Measurements from ENCODE around the gene NEK4.
"Not testable (repeated sequence)": the region's sequence is repeated elsewhere in the genome, so short reads cannot be mapped to it uniquely, and the experiment has no call there.

Gene NEK4

GRCh38 chr3:52779011-52779836, 8.5 kb upstream of the NEK4 start:
- peak; percentile 55 for DNase-seq (ENCODE audit: low read depth)
- H3K4me3 ChIP-seq (ENCODE audit: low read depth, low read length): no peak overlapping the region
- no peak for TF ChIP-seq CTCF (IDR thresholded peaks at IDR 0.05; ENCODE audit: insufficient read depth, low read depth, low read length, missing control alignments)

GRCh38 chr3:52777959-52778805, 7.4 kb upstream of the NEK4 start:
- H3K4me3 ChIP-seq (ENCODE audit: low read depth, low read length): no peak overlapping the region
- no peak for TF ChIP-seq CTCF (IDR thresholded peaks at IDR 0.05; ENCODE audit: insufficient read depth, low read depth, low read length, missing control alignments)
- DNase-seq (ENCODE audit: low read depth): no peak

GRCh38 chr3:52777127-52777958, 6.6 kb upstream of the NEK4 start, which contains the start of gene ITIH1:
Gene ITIH1, plus strand, starts transcription at chr3:52777599. Its CDS starts 17 bp downstream, at chr3:52777616.
- DNase-seq (ENCODE audit: low read depth): no peak
- TF ChIP-seq CTCF (IDR thresholded peaks at IDR 0.05; ENCODE audit: insufficient read depth, low read depth, low read length, missing control alignments): no peak

DNA sequence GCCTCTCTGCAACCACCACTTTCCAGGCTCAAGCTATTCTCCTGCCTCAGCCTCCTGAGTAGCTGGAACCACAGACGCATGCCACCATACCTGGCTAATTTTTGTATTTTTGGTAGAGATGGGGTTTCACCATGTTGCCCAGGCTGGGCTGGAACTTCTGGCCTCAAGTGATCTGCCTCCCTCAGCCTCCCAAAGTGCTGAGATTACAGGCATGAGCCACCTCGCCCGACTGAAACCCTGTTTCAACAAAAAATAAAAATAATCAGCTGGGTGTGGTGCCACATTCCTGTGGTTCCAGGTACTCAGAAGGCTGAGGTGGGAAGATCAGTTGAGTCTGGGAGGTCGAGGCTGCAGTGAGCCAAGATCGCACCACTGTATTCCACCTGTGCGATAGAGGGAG, 5.7 kb upstream of the NEK4 start:
- not testable (repeated sequence) for H3K4me3 ChIP-seq (ENCODE audit: low read depth, low read length); DNase-seq (ENCODE audit: low read depth)

More at GRCh38 chr3:52777127-52777958, 6.6 kb upstream of the NEK4 start, which contains the start of gene ITIH1:
- no peak within 1 kb of the TSS for H3K4me3 ChIP-seq (ENCODE audit: low read depth, low read length)

GRCh38 chr3:52775877-52776276, 5.1 kb upstream of the NEK4 start:
- TF ChIP-seq CTCF (IDR thresholded peaks at IDR 0.05; ENCODE audit: insufficient read depth, low read depth, low read length, missing control alignments): no peak
- no peak for DNase-seq (ENCODE audit: low read depth)
- no peak overlapping the region for H3K4me3 ChIP-seq (ENCODE audit: low read depth, low read length)

- no peak for TF ChIP-seq CTCF (IDR thresholded peaks at IDR 0.05; ENCODE audit: insufficient read depth, low read depth, low read length, missing control alignments)
- DNase-seq (ENCODE audit: low read depth): no peak
- no peak overlapping the region for H3K4me3 ChIP-seq (ENCODE audit: low read depth, low read length)
Measured at GRCh38 chr3:52774901-52775864, 4.4 kb upstream of the NEK4 start.

Data from GM12865 (cell line).